Measurements from ENCODE around the gene EXD2.

DNA sequence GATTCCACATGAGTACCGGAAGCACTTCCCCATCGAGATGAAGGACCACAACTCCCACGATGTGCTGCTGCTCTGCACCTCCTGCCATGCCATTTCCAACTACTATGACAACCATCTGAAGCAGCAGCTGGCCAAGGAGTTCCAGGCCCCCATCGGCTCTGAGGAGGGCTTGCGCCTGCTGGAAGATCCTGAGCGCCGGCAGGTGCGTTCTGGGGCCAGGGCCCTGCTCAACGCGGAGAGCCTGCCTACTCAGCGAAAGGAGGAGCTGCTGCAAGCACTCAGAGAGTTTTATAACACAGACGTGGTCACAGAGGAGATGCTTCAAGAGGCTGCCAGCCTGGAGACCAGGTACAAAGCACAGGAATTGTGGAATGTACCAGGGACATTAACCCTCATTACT, 46.3 kb downstream of the EXD2 start:
- TF ChIP-seq, protein P1, sequence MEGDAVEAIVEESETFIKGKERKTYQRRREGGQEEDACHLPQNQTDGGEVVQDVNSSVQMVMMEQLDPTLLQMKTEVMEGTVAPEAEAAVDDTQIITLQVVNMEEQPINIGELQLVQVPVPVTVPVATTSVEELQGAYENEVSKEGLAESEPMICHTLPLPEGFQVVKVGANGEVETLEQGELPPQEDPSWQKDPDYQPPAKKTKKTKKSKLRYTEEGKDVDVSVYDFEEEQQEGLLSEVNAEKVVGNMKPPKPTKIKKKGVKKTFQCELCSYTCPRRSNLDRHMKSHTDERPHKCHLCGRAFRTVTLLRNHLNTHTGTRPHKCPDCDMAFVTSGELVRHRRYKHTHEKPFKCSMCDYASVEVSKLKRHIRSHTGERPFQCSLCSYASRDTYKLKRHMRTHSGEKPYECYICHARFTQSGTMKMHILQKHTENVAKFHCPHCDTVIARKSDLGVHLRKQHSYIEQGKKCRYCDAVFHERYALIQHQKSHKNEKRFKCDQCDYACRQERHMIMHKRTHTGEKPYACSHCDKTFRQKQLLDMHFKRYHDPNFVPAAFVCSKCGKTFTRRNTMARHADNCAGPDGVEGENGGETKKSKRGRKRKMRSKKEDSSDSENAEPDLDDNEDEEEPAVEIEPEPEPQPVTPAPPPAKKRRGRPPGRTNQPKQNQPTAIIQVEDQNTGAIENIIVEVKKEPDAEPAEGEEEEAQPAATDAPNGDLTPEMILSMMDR (IDR thresholded peaks at IDR 0.05) = no peak
- TF ChIP-seq EP300 (IDR thresholded peaks at IDR 0.05) = no peak

All from stomach (tissue), 4 donors.